Vagina (tissue), 2 donors: ENCODE results near the gene IBA57. TPM values are rescaled to one million over a fixed set of nuclear protein-coding genes. Genes with fewer than 3 reads are reported as not detected.

ENCODE experiments used
- DNase-seq, 2 donors: peaks; one replicate each; pipeline ENCODE4 v3.0.0-alpha.2; 2017; ENCODE audit errors: extremely low spot score in 2 of 2
- H3K27ac ChIP-seq: fragments of 200-600 bp; sonication (generic); one replicate; pipeline ENCODE4 v1.5.1; 2019
- H3K27me3 ChIP-seq: fragments of 200-600 bp; sonication (generic); one replicate; pipeline ENCODE4 v1.5.1; 2019
- H3K36me3 ChIP-seq, 2 donors: fragments of 200-600 bp; sonication (generic); one replicate each; pipeline ENCODE4 v1.5.1; 2017 to 2019
- H3K4me1 ChIP-seq: fragments of 200-600 bp; sonication (generic); one replicate; pipeline ENCODE4 v1.5.1; 2019
- H3K4me3 ChIP-seq, 2 donors: fragments of 200-600 bp; sonication (generic); 1 replicate in 1 of 2; 2 replicates in 1 of 2; pipeline ENCODE4 v1.5.1; 2016 to 2019
- H3K9me3 ChIP-seq: fragments of 200-600 bp; sonication (generic); one replicate; pipeline ENCODE4 v1.5.1; 2019
- POLR2A ChIP-seq, 2 donors: fragments of 450-650 bp; IDR thresholded peaks; one replicate each; pipeline ENCODE4 v1.6.1; 2017; ENCODE audit warnings: antibody characterized with exemption in 2 of 2, mild to moderate bottlenecking in 2 of 2, moderate library complexity in 2 of 2
- POLR2AphosphoS5 ChIP-seq, 2 donors: sonication (generic); formaldehyde crosslinking; IDR thresholded peaks; one replicate each; pipeline ENCODE4 v1.9.0; 2017; ENCODE audit warnings: antibody characterized with exemption in 2 of 2, mild to moderate bottlenecking in 2 of 2, low read depth in 1 of 2; ENCODE audit not compliant: insufficient read depth in 1 of 2
- intact Hi-C: fragments of 100-400 bp; cut with DNase I; formaldehyde crosslinking; loops from one replicate; pipeline ENCODE4 v1.15.1; 2023
- total RNA-seq: library from RNA; depleted of rRNA; stranded (reverse); fragments of >200 nt; gene quantifications from one replicate; pipeline ENCODE4 v1.2.3, GENCODE V29; 2016
- TF ChIP-seq, protein P1 (sequence below), 3 experiments: fragments of 450-650 bp in 2 of 3; fragments of 200-600 bp in 1 of 3; sonication (generic) in 1 of 3; IDR thresholded peaks; one replicate each; pipeline ENCODE4 v1.5.1; 2017 to 2019; ENCODE audit warnings: antibody characterized with exemption in 3 of 3, mild to moderate bottlenecking in 2 of 3, moderate library complexity in 2 of 3

The IBA57 gene
- total RNA-seq, 1 donor from 2014 or later, result 3.4 TPM

- no peak for DNase-seq
- peaks cover 7% of the 10 kb centered on the region for H3K4me1 ChIP-seq
- no peak for TF ChIP-seq POLR2AphosphoS5 (IDR thresholded peaks at IDR 0.05; ENCODE audit: insufficient read depth in 1 of 2, low read depth in 1 of 2)
- TF ChIP-seq, protein P1, sequence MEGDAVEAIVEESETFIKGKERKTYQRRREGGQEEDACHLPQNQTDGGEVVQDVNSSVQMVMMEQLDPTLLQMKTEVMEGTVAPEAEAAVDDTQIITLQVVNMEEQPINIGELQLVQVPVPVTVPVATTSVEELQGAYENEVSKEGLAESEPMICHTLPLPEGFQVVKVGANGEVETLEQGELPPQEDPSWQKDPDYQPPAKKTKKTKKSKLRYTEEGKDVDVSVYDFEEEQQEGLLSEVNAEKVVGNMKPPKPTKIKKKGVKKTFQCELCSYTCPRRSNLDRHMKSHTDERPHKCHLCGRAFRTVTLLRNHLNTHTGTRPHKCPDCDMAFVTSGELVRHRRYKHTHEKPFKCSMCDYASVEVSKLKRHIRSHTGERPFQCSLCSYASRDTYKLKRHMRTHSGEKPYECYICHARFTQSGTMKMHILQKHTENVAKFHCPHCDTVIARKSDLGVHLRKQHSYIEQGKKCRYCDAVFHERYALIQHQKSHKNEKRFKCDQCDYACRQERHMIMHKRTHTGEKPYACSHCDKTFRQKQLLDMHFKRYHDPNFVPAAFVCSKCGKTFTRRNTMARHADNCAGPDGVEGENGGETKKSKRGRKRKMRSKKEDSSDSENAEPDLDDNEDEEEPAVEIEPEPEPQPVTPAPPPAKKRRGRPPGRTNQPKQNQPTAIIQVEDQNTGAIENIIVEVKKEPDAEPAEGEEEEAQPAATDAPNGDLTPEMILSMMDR (IDR thresholded peaks at IDR 0.05), result no peak
- intact Hi-C loops, result no loop called here
- peaks cover 0 to 21% of the 10 kb centered on the region in 2 donors for H3K36me3 ChIP-seq
- H3K4me3 ChIP-seq, result no peak overlapping the region
- H3K27me3 ChIP-seq, result no peaks in the 10 kb centered on the region
- H3K27ac ChIP-seq, result no peak overlapping the region
- H3K9me3 ChIP-seq, result no peaks in the 10 kb centered on the region
Observed at GRCh38 chr1:228225165-228225710, 59.6 kb downstream of the IBA57 start.

GRCh38 chr1:228225740-228226139 lies 60.1 kb downstream of the IBA57 start:
- TF ChIP-seq, protein P1 (IDR thresholded peaks at IDR 0.05), result no peak
- TF ChIP-seq POLR2AphosphoS5 (IDR thresholded peaks at IDR 0.05; ENCODE audit: insufficient read depth in 1 of 2, low read depth in 1 of 2), result no peak
- no peak for TF ChIP-seq POLR2A (IDR thresholded peaks at IDR 0.05)
- Histone ChIP-seq H3K9me3 (no peaks in the 10 kb centered on the region), H3K36me3 (peaks cover 0 to 21% of the 10 kb centered on the region in 2 donors), H3K27ac (no peak overlapping the region), H3K27me3 (no peaks in the 10 kb centered on the region), H3K4me3 (no peak overlapping the region), H3K4me1 (peaks cover 7% of the 10 kb centered on the region)
- intact Hi-C loops, result no loop called here
- DNase-seq, result peak in 1 of 2 donors; percentile 80

- H3K36me3 ChIP-seq, result peaks cover 0 to 21% of the 10 kb centered on the region in 2 donors
- H3K27me3 ChIP-seq, result no peaks in the 10 kb centered on the region
- intact Hi-C loops, result no loop called here
- H3K4me3 ChIP-seq, result no peak overlapping the region
- peaks cover 7% of the 10 kb centered on the region for H3K4me1 ChIP-seq
- no peak overlapping the region for H3K27ac ChIP-seq
- no peaks in the 10 kb centered on the region for H3K9me3 ChIP-seq
- DNase-seq, result peak in 1 of 2 donors; percentile 79
- TF ChIP-seq POLR2AphosphoS5 (IDR thresholded peaks at IDR 0.05; ENCODE audit: insufficient read depth in 1 of 2, low read depth in 1 of 2), result no peak
- TF ChIP-seq, protein P1 (IDR thresholded peaks at IDR 0.05), result no peak
- no peak for TF ChIP-seq POLR2A (IDR thresholded peaks at IDR 0.05)
Observed at GRCh38 chr1:228226141-228226874, 60.7 kb downstream of the IBA57 start.

DNA sequence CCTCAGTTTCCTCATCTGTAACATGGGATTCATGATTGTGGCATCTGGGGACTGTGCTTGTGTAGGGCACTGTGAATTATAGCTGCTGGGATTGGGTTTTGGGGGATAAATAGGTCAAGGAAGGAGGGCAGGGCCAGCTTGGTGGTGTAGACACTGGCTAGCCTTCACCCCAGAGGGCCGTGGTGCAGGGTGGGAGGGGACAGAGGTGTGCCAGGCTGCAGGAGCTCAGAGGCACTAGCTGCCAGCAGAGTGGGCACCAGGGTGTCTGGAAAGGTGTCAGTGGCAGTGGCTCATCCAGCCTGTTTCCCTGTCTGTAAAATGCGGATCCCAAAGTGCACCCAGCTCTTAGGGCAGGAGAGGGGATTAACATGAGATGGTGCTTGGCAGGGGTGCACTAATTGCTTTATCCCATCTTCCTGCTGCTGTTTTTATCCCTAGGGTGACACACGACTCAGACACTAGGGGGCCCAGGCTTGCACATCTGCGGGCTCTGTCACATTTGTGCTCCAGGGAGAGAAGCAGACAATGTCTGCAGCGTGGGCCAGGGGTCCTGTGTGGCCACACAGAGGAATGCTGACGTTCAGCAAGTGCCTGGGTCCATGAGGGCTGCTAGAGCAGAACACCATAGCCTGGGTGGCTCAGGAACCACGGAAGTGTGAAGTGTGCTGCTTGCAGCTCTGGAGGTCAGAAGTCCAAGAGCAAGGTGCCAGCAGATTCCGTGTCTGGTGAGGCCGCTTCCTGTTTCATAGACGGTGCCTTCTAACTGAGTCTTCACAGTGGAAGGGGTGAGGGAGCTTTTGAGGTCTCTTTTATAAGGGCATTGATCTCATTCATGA lies 61.6 kb downstream of the IBA57 start:
- Histone ChIP-seq H3K4me3 (no peak overlapping the region), H3K27ac (no peak overlapping the region), H3K27me3 (no peaks in the 10 kb centered on the region), H3K36me3 (peaks cover 0 to 23% of the 10 kb centered on the region in 2 donors), H3K9me3 (no peaks in the 10 kb centered on the region), H3K4me1 (peaks cover 7% of the 10 kb centered on the region)
- no peak for TF ChIP-seq POLR2AphosphoS5 (IDR thresholded peaks at IDR 0.05; ENCODE audit: insufficient read depth in 1 of 2, low read depth in 1 of 2)
- TF ChIP-seq, protein P1 (IDR thresholded peaks at IDR 0.05), result no peak
- DNase-seq, result peak; percentile 67 to 74
- intact Hi-C loops, result no loop called here
